MM.1S (cell line): ENCODE results near the gene NAGLU.

Source experiments
- EZH2 ChIP-seq: fragments of 300-600 bp; sonication (generic); optimal IDR thresholded peaks from 2 replicates; pipeline ENCODE3; 2017; ENCODE audit warnings: low read depth, mild to moderate bottlenecking, antibody characterized with exemption, low read length, mixed read lengths
- TF ChIP-seq, protein P1 (sequence below): fragments of 300-600 bp; sonication (generic); IDR thresholded peaks from 2 replicates; pipeline ENCODE4 v1.5.1; 2016; ENCODE audit warnings: antibody characterized with exemption, low read length, mixed read lengths

DNA sequence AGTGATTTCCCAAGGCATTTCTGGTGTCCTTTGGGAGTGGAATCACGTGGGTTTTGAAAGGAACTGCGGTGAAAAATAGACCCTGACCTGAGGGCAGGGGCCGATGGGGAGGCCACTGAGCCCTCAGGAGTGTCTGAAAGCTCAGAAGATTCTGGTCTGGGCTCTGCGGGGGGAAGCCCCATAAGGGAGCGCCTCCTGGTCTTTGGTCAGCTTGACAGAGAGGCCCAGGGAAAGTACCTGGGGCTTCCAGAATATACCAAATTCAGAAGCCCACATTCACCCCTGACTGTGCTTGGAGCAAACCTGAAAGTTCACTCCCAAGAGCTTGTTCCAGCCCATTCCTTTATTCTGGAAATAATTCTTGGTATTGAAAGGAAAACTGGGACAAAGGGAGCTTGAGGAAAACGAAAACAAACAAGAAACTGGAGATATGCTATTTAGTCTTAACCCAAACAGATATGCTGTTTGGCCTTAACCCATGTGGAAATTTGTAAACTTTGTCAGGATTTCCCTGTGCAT is 23.2 kb upstream of the NAGLU start:
- TF ChIP-seq, protein P1, sequence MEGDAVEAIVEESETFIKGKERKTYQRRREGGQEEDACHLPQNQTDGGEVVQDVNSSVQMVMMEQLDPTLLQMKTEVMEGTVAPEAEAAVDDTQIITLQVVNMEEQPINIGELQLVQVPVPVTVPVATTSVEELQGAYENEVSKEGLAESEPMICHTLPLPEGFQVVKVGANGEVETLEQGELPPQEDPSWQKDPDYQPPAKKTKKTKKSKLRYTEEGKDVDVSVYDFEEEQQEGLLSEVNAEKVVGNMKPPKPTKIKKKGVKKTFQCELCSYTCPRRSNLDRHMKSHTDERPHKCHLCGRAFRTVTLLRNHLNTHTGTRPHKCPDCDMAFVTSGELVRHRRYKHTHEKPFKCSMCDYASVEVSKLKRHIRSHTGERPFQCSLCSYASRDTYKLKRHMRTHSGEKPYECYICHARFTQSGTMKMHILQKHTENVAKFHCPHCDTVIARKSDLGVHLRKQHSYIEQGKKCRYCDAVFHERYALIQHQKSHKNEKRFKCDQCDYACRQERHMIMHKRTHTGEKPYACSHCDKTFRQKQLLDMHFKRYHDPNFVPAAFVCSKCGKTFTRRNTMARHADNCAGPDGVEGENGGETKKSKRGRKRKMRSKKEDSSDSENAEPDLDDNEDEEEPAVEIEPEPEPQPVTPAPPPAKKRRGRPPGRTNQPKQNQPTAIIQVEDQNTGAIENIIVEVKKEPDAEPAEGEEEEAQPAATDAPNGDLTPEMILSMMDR = no peak
- TF ChIP-seq EZH2 = no peak
